SH-SY5Y (cell line): ENCODE data around the gene CNDP2.

Experiments
- GATA2 ChIP-seq: IDR thresholded peaks from 2 replicates; pipeline ENCODE4 v1.6.1; 2011; ENCODE audit warnings: mild to moderate bottlenecking, low read depth, low read length
- GATA3 ChIP-seq: IDR thresholded peaks from 2 replicates; pipeline ENCODE4 v1.6.1; 2011; ENCODE audit warnings: low read depth, mild to moderate bottlenecking, low read length, moderate library complexity

DNA sequence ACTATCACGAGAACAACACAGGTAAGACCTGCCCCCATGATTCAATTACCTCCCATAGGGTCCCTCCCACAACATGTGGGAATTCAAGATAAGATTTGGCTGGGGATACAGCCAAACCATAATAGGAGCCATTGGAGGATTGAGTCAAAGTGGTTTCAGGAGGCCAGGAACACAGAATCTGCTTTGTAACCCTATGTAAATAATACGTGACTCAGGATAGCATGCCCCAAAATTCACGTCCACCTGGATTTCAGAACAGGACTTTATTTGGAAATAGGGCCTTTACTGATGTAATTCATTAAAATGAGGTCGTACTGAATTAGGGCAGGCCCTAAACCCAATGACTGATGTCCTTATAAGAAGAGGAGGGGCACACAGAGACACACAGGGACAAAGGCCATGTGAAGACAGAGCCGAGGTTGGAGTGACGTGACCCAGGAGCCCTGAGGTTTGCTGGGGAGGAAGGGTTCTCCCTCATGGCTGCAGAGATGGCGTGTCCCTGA lies 16.0 kb upstream of the CNDP2 start:
- TF ChIP-seq GATA2, result no peak
- no peak for TF ChIP-seq GATA3
